ENCODE results near the gene STT3A. TPM values are rescaled to one million over a fixed set of nuclear protein-coding genes. Genes with fewer than 3 reads are reported as not detected.

The STT3A gene
- total and polyA plus RNA-seq, 4 donors = 47.5 to 176 (median 130) TPM

- Histone ChIP-seq H3K4me1 (ENCODE audit: control insufficient read depth in 4 of 4, insufficient read depth in 4 of 4, low read length in 3 of 4) (no peaks in the 10 kb centered on the region), H3K27me3 (ENCODE audit: control insufficient read depth in 4 of 4, insufficient read depth in 4 of 4, low read length in 3 of 4) (no peaks in the 10 kb centered on the region), H3K27ac (ENCODE audit: low read depth in 1 of 2, low read length in 2 of 2) (no peak overlapping the region), H3K9ac (ENCODE audit: low read depth in 1 of 2, low read length in 2 of 2) (no peak overlapping the region), H3K9me3 (ENCODE audit: control insufficient read depth in 4 of 4, low read length in 3 of 4) (no peaks in the 10 kb centered on the region), H3K36me3 (ENCODE audit: control insufficient read depth in 4 of 4, insufficient read depth in 3 of 4, low read depth in 1 of 4, low read length in 3 of 4) (peaks cover 27 to 57% (median 48%) of the 10 kb centered on the region in 4 donors), H3K4me3 (ENCODE audit: low read depth in 1 of 3, low read length in 3 of 3) (no peak overlapping the region)
- no peak for DNase-seq (ENCODE audit: low spot score)
- no peak for TF ChIP-seq FOXA2 (IDR thresholded peaks at IDR 0.05)
- no peak for TF ChIP-seq REST (IDR thresholded peaks at IDR 0.05)
- TF ChIP-seq GABPA (IDR thresholded peaks at IDR 0.05 in 1 of 2, conservative IDR thresholded peaks at IDR 0.05 in 1 of 2) = no peak
- no peak for TF ChIP-seq MAX (IDR thresholded peaks at IDR 0.05)
- 91% methylated on average over 11 of the region's 11 CpGs for WGBS
Measured at GRCh38 chr11:125583496-125583895, 9.2 kb upstream of the STT3A start.

- peaks cover 16 to 38% (median 30%) of the 10 kb centered on the region in 4 donors for H3K36me3 ChIP-seq (ENCODE audit: control insufficient read depth in 4 of 4, insufficient read depth in 3 of 4, low read depth in 1 of 4, low read length in 3 of 4)
- H3K9ac ChIP-seq (ENCODE audit: low read depth in 1 of 2, low read length in 2 of 2) = no peak overlapping the region
- H3K4me1 ChIP-seq (ENCODE audit: control insufficient read depth in 4 of 4, insufficient read depth in 4 of 4, low read length in 3 of 4) = no peaks in the 10 kb centered on the region
- H3K4me3 ChIP-seq (ENCODE audit: low read depth in 1 of 3, low read length in 3 of 3) = no peak overlapping the region
- TF ChIP-seq HNF4G (IDR thresholded peaks at IDR 0.05) (no peak), EGR1 (IDR thresholded peaks at IDR 0.05; ENCODE audit: low read depth in 2 of 2) (no peak), FOXA1 (IDR thresholded peaks at IDR 0.05) (no peak), HNF4A (conservative IDR thresholded peaks at IDR 0.05) (no peak), RXRA (IDR thresholded peaks at IDR 0.05) (no peak), RAD21 (IDR thresholded peaks at IDR 0.05) (no peak), REST (IDR thresholded peaks at IDR 0.05) (no peak)
- WGBS = 98% methylated on average over 1 of the region's 1 CpG
- H3K9me3 ChIP-seq (ENCODE audit: control insufficient read depth in 4 of 4, low read length in 3 of 4) = no peaks in the 10 kb centered on the region
- H3K27ac ChIP-seq (ENCODE audit: low read depth in 1 of 2, low read length in 2 of 2) = no peak overlapping the region
- no peaks in the 10 kb centered on the region for H3K27me3 ChIP-seq (ENCODE audit: control insufficient read depth in 4 of 4, insufficient read depth in 4 of 4, low read length in 3 of 4)
- DNase-seq (ENCODE audit: low spot score) = no peak
Measured at GRCh38 chr11:125585487-125585886, 7.2 kb upstream of the STT3A start.

- H3K27ac ChIP-seq (ENCODE audit: low read depth in 1 of 2, low read length in 2 of 2) = no peak overlapping the region
- 85% methylated on average over 3 of the region's 3 CpGs for WGBS
- no peaks in the 10 kb centered on the region for H3K27me3 ChIP-seq (ENCODE audit: control insufficient read depth in 4 of 4, insufficient read depth in 4 of 4, low read length in 3 of 4)
- no peaks in the 10 kb centered on the region for H3K9me3 ChIP-seq (ENCODE audit: control insufficient read depth in 4 of 4, low read length in 3 of 4)
- H3K4me3 ChIP-seq (ENCODE audit: low read depth in 1 of 3, low read length in 3 of 3) = no peak overlapping the region
- H3K36me3 ChIP-seq (ENCODE audit: control insufficient read depth in 4 of 4, insufficient read depth in 3 of 4, low read depth in 1 of 4, low read length in 3 of 4) = peaks cover 14 to 31% (median 27%) of the 10 kb centered on the region in 4 donors
- no peak overlapping the region for H3K9ac ChIP-seq (ENCODE audit: low read depth in 1 of 2, low read length in 2 of 2)
- DNase-seq (ENCODE audit: low spot score) = no peak
- H3K4me1 ChIP-seq (ENCODE audit: control insufficient read depth in 4 of 4, insufficient read depth in 4 of 4, low read length in 3 of 4) = peaks cover 0 to 4% (median 1%) of the 10 kb centered on the region in 4 donors
- TF ChIP-seq FOXA1 (IDR thresholded peaks at IDR 0.05) = no peak
- TF ChIP-seq YY1 (IDR thresholded peaks at IDR 0.05) = no peak
- no peak for TF ChIP-seq REST (IDR thresholded peaks at IDR 0.05)
- no peak for TF ChIP-seq ATF3 (IDR thresholded peaks at IDR 0.05)
- TF ChIP-seq NR2F2 (IDR thresholded peaks at IDR 0.05) = no peak
- no peak for TF ChIP-seq CTCF (IDR thresholded peaks at IDR 0.05; ENCODE audit: low read depth, low read length, missing input control)
- TF ChIP-seq EGR1 (IDR thresholded peaks at IDR 0.05; ENCODE audit: low read depth in 2 of 2) = no peak
- TF ChIP-seq FOXA2 (IDR thresholded peaks at IDR 0.05) = no peak
- no peak for TF ChIP-seq JUND (IDR thresholded peaks at IDR 0.05)
Measured at GRCh38 chr11:125586623-125587022, 6.0 kb upstream of the STT3A start.

All from liver (tissue), 9 donors.